Fibroblast of peridontal ligament (primary cell): ENCODE measurements around the gene PHLPP1.

Experiments
- DNase-seq: peaks from one replicate; pipeline ENCODE4 v3.0.0-alpha.2; 2010; ENCODE audit errors: extremely low read depth

The PHLPP1 gene

DNA sequence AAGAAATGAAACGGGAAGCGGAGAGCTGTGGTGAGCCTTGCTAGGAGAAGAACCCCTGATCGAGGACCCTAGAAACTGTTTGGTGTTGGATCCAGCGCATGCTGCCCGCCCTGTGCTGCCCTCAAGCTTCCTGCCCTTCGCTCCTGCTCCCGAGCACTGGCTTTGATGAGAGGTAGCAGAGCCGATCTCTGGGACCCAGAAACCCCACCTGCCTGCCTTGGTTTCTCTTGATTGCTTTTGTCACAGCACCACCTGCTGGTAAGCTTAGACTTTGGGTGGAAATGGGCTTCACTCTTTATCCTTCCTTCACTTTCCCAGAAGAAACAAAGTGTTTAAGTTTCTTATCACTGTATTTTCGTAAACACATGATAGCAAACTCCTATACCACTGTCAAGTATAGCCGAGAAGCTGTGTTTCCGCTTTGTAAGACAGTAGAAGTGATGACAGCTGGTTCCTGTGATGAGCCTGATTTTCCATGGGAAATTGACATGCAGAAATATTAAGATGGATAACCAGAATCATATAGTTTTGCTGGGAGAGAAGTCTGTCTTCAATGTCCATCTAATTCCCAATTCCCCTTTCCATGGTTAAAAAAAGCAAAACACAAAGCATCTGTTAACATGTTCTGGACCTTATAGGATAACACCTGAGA, 267.4 kb downstream of the PHLPP1 start:
- DNase-seq, result peak; percentile 74

DNA sequence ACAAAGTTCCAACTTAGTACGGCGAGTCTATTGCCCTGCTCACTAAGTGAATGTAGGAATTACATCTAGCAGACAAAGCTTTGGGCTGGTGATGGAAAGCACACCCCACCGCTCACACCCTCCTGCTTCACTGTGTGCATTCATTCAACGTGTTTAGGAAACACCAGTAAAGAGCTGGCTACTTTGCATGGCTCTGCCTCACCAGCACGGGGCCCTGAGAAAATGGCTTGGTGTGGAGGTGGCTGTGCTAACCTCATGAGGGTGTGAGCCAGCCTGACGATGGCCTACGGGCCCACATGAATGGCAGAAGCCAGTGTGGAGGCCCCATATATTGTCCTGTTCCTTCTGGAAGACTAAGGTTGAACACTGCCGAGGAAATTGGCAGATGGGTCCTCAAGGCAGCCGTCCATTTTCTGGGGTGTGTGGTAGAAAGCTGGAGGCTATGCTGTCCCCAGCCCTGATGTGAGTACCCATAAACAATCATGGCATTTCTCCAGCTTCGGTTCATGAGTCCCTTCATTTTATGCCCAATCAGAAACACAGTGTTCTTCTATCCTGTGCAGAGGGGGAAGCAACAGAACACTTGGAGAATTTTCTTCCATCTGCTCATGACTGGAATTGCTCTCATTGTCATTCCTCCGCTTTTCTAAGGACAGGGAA, 269.4 kb downstream of the PHLPP1 start:
- no peak for DNase-seq

DNA sequence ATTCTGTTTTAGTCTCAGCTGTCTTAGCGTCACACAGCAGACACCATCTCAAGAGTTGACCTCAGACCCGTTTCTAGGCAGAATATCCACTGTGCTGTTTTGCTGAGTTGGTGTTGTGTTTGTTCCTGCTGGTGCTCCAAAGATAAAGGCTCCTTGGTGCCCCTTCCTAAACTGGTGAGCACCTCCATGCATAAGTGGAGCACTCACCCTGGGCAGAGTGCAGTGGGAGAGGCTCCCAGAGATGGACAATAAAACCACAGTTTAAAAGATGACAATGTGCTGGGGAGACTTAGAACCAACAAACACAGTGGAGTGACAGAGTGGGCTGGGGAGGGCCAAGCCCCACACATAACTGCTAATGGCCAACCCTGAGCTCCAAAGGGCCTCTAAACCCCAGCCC, 271.1 kb downstream of the PHLPP1 start:
- no peak for DNase-seq

DNA sequence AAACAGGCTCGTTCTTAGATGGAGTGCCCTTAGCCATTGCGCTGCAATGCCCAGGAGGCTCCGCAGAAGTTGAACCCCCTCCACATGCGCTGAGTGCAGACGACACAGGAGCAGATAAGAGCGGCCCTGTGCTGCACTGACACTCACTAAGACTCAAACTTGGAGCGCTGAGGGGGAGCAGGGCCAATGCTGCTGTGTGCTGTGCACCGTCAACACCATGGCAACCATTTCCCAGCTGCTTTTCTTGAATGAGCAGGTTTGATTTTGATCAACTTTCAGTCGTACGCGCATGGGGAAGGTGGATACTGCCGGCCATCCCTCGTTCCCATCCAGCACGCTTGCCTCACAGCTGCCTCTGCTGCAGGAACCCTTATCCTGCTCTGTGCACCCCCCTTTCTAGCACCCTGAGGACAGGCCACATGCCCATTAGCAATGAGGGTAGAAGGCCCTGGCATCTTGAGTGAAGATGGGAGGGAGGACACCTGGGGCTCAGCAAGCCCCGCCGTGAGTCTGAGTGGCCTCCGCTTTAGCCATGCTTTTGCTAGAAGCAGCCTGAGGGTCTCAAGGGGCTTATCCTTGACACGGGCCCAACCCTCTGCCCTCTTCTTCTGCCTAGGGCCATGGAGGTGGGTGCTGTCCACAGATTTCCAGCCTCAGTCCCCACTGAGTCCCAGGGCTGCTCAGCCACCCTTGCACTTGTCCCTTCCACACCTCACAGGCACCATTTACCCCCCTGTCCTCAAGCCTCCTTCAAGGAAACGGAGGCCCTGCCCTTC, 271.9 kb downstream of the PHLPP1 start:
- DNase-seq, result no peak

DNA sequence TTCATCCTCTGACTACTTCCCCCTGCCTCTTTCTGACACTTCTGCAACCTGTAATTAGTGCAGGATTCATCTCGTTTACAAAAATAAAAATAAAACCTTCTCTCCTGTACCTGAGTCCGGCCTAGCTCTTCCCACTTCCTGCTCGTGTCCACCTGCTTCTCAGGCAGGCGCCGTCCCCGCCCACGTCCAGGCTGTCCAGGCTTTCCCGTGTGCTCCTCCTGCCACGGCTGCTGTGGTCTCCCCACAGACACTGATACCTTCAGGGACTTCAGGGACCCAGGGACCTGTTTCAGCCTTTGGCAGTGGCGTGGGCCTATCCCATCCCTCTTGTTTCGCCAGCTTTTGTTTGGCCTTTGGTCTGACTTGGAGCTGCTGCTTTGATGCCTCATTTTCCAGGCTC, 272.5 kb downstream of the PHLPP1 start:
- DNase-seq, result no peak

DNA sequence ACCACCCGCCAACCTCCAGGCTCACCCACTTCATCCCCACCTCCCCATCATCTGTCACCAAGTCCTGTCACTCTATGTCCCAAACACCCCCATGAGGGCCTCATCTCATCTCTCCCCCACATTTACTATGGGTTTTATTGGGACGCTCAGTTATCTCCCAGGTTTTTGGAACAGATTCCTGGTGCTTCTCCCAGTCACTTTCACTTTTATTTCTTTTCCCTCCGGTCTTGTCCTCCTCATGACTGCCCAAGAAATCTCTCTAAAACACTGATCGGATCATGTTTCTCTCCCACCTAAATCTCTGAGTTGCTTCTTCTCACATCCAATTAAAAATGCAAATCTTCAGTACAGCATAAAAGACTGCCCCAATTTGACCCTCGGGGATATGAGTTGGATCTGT, 273.1 kb downstream of the PHLPP1 start:
- no peak for DNase-seq

DNA sequence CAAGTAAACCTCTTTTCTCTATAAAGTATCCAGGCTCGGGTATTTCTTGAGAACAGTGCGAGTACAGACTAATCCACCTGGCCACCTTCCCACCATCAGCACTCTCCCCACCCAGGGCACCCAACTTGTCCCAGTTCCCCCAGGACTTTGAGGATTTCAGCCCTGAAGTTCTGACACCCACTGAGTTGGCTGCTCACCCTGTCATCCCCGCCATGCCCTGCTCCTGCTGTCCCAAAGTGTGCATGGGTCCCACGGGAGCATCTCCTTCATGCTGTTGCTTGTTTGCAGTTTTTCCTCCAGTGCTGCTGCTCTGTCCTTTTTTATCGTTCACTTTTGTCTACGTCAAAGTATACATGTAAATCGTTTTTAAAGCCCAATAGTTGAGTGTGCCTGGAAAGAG, 273.9 kb downstream of the PHLPP1 start:
- DNase-seq, result no peak

- no peak for DNase-seq
These were observed 275.3 kb downstream of the PHLPP1 start for GRCh38 chr18:62990653-62991052.

DNA sequence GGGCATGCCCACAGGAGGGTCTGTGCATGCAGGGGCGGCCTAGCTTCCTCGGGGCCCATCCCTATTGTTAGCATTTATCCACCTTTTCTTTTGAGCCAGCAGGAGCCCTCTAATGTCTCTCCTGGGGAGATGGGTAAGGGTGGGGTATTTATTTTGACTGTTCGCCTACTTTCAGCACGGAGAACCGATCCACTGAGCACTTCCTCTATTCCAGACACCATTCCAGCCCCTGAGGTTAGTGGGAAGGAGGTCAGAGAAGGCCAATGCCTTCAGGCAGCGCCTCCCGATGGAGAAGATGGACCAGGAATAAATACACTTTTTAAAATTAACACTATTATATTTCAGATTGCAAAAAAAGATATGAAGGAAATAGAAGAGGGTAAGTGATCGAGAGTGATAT, 276.0 kb downstream of the PHLPP1 start:
- DNase-seq, result no peak

DNA sequence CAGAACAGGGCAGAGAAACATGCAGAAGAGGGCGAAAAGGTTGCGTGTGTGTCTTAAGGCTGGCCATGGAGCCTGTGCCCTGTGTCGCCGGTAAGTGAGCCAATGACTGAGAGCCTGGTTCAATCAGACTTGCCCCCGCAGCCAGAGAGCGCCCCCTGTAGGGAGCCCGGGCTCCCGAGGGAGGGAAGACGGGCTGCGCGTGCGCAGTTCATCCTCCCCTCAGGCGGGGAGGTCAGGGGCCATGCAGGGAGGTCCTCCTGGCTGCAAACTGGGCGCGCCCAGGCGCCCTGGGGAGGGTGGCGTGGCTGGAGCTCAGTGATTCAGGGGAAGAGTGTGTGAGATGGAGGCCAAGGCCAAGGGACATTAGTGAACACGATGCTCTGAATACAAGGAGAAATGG, 276.6 kb downstream of the PHLPP1 start:
- DNase-seq, result no peak

DNA sequence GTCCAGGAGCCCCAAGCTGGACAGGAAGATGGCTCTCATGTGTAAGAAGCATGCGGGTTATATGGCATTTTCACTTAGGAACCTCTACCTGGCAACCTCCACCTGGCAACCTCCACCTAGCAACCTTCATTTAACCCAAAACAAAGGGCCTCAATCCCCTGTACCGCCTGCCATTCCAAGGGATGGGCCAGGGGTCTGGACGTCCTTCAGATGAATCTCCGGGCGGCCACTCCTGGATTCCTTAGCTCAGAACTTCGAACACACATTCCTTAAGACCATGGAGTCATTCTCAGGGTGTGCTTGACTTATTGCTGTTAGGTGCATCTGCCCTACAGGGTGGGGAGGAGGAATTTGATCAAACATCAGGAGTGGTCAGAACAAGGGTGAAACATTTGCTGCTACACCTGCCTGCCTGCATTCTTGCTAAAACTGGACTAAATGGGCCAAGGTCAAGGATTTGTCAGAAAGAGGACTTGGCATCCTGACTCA, 277.6 kb downstream of the PHLPP1 start:
- no peak for DNase-seq

GRCh38 chr18:62996566-62996965, 281.2 kb downstream of the PHLPP1 start:
- no peak for DNase-seq

DNA sequence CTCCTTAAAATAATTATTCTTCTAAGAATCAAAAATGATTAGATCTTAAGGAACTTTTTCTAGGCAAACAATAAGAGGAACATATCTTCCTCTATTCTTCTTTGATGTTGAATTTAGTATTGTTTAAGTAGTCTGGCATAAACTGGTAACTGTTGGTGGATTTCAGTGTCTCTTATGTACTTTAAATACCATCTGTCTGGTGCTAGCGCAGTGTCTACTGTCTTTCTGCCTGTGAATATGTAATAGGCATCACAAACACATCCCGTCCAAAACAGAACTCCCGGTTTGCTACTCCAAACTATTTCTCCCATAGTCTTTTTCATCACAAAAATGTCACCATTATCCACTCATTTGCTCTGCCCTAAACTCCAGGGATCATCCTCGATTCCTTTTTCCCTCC, 281.7 kb downstream of the PHLPP1 start:
- no peak for DNase-seq

GRCh38 chr18:62998443-62998842, 283.1 kb downstream of the PHLPP1 start:
- DNase-seq, result no peak

- no peak for DNase-seq
These were observed 284.1 kb downstream of the PHLPP1 start for GRCh38 chr18:62999392-62999791.

DNA sequence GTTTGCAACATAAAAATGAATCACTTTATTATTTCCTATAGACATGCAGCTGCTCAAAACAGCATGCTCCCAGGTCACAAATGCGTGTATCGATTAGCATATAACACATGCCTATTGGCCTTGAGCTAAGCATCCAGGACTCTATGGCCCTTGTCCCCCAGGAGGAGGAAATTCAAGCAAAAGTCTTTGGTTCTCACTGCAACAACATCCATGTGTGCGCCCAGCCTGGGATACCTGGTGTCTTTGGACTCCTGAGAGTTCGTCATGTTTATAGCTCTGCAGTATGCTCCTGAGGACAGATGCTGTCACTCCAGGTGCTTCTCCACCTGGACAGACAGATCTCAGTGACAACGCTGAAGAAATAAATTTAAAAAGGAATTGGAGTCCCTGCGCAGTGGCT, 284.6 kb downstream of the PHLPP1 start:
- no peak for DNase-seq

- DNase-seq, result no peak
These were observed 285.5 kb downstream of the PHLPP1 start for GRCh38 chr18:63000839-63001238.

- DNase-seq, result no peak
These were observed 286.5 kb downstream of the PHLPP1 start for GRCh38 chr18:63001861-63002260.

- DNase-seq, result no peak
These were observed 287.0 kb downstream of the PHLPP1 start for GRCh38 chr18:63002305-63002704.

- DNase-seq, result no peak
These were observed 287.6 kb downstream of the PHLPP1 start for GRCh38 chr18:63002803-63003445.

- DNase-seq, result no peak
These were observed 288.6 kb downstream of the PHLPP1 start for GRCh38 chr18:63003899-63004298.

GRCh38 chr18:63004466-63005089, 289.2 kb downstream of the PHLPP1 start:
- no peak for DNase-seq
